Adrenal gland (tissue), 5 donors: Measurements from ENCODE around the gene ATXN7L1.

Experiments used
- POLR2A ChIP-seq, 2 donors: fragments of 450-650 bp; IDR thresholded peaks; one replicate each; pipeline ENCODE4 v1.6.1; 2017; ENCODE audit warnings: antibody characterized with exemption in 2 of 2, mild to moderate bottlenecking in 2 of 2, moderate library complexity in 1 of 2
- TF ChIP-seq, protein P1 (sequence below), 6 experiments: fragments of 450-650 bp in 4 of 6; fragments of 200-600 bp in 2 of 6; sonication (generic) in 1 of 6; IDR thresholded peaks; 1 replicate in 5 of 6; 2 replicates in 1 of 6; pipeline versions ENCODE4 v1.5.1 to v1.8.0; 2016 to 2021; ENCODE audit warnings: antibody characterized with exemption in 6 of 6, mild to moderate bottlenecking in 2 of 6, moderate library complexity in 1 of 6
- donor health status: DM: no; HTN: no; CAD: no.

DNA sequence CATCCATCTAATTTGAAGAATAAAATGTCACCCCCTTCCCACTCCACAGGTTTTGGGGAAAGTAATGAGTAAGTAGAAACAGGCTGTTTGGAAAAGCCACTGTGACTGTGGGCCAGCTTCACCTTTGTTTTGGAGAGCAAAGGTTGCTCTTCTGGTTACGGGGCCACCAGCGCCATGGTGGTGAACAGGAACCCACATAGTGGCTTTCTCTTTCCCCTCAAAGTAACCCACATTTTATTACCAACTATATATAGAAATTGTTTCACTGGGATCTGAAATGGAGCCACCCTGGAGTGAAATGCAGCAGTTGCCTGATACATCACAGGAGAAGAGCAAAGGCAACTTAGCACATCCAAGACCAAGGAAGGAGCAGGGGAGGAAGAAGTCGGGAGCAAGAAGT, 182.8 kb downstream of the ATXN7L1 start:
- TF ChIP-seq, protein P1, sequence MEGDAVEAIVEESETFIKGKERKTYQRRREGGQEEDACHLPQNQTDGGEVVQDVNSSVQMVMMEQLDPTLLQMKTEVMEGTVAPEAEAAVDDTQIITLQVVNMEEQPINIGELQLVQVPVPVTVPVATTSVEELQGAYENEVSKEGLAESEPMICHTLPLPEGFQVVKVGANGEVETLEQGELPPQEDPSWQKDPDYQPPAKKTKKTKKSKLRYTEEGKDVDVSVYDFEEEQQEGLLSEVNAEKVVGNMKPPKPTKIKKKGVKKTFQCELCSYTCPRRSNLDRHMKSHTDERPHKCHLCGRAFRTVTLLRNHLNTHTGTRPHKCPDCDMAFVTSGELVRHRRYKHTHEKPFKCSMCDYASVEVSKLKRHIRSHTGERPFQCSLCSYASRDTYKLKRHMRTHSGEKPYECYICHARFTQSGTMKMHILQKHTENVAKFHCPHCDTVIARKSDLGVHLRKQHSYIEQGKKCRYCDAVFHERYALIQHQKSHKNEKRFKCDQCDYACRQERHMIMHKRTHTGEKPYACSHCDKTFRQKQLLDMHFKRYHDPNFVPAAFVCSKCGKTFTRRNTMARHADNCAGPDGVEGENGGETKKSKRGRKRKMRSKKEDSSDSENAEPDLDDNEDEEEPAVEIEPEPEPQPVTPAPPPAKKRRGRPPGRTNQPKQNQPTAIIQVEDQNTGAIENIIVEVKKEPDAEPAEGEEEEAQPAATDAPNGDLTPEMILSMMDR (IDR thresholded peaks at IDR 0.05) = no peak
- TF ChIP-seq POLR2A (IDR thresholded peaks at IDR 0.05) = no peak
